Stimulated activated CD4-positive, alpha-beta T cell treated with anti-CD3 and anti-CD28 coated beads, Interleukin-12 subunit alpha, Interleukin-12 subunit beta, amount 100 ng/mL, for 48 hours (primary cell): ENCODE measurements around the gene TPBGL.
"Not testable (repeated sequence)": the region's sequence is repeated elsewhere in the genome, so short reads cannot be mapped to it uniquely, and the experiment has no call there.

Source experiments
- DNase-seq, 3 donors: peaks; one replicate each; pipeline ENCODE4 v3.0.0-alpha.2; 2020; ENCODE audit warnings: low read depth in 2 of 3, low spot score in 1 of 3

The TPBGL gene

DNA sequence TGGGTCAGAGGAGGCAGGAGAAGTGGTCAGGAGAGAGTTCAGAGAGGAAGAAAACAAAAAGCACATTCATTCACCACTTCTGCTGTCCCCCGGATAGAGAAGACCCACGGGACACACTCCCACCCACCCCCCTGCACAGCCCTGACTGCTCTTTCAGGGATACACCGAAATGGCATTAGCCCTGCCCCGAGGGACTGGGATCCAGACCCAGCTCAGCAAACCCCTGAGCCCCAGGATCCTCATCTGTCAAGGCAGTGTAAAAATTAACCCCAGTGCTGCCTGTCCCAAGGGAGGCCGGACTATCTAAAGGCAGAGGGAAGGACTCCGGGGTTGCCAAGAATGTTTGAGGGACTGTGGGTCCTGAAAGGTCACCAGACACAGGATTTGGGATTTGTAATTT is 31.2 kb downstream of the TPBGL start:
- no peak for DNase-seq

DNA sequence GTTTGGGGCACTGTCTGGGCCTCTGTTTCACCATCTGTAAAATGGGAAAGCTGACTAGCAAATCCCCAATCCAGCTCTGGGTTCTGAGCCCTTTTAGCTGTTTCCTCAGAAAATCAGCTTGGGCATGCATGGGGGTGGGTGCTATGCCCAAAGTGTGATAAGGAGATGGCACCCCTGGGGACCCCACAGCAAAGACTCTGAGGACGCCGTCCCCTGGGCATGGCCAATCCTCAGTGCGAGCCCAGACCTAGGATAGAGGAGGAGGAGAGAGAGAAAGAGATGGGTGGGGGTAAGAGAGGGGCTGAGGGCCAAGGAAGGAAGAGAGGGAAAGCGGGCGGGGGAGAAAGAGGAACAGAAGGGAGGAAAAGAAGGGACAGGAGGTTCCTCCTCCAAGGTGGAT is 31.8 kb downstream of the TPBGL start:
- no peak for DNase-seq

DNA sequence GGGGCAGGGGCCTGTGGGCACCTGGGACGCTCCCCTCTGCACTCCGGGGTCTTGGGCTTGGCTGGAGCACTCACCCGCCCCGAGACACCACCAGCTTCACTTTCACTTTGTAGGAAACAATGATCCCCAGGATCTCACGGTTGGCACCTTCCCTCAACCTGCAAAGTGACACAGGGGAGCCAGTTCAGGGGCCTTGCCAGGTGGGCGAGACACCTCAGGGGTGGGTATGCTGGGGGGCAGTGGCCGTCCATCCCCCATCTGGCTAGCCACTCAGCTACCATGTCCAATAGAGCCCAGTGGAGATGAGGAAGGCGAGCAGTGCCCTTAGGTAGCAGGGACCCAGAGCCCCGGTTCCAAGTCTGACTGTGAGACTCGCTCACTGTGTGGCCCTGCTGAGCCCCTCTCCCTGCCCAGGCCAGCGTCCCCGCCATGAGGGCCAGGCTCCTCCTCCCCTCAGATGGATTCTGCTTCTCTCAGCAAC is 32.3 kb downstream of the TPBGL start:
- no peak for DNase-seq

GRCh38 chr11:75273411-75274391 is 33.1 kb downstream of the TPBGL start:
- no peak for DNase-seq

DNA sequence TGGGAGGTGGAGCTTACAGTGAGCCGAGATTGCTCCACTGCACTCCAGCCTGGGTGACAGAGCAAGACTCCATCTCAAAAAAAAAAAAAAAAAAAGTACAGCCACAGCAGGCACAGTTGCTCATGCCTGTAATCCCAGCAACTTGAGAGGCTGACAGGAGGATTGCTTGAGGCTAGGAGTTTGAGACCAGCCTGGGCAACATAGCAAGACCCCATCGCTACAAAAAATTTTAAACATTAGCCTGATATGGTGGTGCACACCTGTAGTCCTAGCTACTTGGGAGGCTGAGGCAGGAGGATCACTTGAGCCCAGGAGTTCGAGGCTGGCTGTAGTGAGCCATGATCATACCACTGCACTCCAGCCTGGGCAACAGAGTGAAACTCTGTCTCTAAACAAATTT is 34.1 kb downstream of the TPBGL start:
- DNase-seq: not testable (repeated sequence)

- DNase-seq: peak; percentile 18 to 28 (median 25)
These were observed 35.0 kb downstream of the TPBGL start for GRCh38 chr11:75275581-75275980.

DNA sequence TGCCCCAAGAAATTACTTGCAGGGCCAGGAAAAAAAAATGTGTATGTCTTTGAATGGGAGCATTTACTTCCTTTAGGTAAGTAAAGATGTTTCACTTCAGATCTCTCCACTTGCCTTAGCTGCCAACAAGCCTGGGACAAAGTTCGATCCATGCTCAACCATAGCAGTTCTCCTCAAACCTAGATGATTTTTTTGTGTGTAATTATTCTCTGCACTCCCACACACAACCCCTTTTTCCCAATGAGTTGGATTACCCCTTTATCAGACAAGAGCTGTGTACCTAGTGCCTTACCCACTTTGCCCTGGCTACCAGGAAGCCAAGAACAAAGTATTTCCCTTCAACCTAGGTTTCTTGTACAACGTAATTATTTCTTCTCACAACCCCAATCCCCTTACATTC is 35.6 kb downstream of the TPBGL start:
- DNase-seq: no peak

DNA sequence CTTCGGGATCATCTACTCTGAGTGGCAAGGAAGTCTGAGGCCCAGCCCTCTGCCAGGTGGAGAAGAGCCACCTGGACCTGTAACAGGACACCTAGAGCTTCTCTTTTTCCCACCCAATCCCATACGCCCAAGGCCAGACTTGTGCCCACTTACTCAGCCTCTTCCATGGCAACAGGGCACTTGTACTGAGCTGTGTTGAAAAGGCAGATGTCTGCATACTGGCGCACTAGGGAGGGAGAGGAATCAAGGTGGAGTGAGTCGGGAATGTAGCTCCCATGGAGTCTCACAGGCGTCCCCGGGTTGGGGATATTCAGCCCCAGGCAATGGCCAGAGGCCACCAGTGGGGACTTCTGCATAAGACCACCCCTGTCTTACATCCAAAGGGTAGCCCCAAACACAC is 36.1 kb downstream of the TPBGL start:
- no peak for DNase-seq

DNA sequence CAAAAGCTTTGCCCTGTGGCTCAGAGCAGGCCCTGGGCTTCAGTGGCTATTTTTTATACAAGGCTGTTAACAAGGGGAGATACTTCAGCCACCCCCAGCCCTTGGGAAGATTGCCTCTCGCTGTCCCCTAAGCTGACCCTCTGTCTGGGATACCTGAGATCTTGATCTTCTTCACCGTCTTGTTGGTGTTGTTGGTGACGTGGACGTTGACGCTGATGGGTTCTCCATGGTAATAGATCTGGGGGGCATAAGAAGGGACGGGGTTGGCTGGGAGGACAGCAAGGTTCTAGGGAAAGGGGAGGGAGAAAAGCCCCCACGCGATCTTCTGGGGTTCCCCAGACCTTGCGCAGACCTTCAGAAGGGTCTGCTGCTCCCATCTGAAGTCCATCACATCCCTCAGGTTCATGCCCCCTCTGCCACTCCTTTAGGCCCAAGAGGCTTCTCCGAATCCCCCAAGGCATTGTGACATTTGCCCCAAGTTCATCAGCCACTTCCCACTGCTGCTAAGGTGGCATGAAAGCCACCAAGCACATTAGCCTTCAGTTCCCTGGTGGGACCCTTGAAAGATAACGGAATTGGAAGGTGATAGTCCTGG is 36.7 kb downstream of the TPBGL start:
- DNase-seq: no peak

DNA sequence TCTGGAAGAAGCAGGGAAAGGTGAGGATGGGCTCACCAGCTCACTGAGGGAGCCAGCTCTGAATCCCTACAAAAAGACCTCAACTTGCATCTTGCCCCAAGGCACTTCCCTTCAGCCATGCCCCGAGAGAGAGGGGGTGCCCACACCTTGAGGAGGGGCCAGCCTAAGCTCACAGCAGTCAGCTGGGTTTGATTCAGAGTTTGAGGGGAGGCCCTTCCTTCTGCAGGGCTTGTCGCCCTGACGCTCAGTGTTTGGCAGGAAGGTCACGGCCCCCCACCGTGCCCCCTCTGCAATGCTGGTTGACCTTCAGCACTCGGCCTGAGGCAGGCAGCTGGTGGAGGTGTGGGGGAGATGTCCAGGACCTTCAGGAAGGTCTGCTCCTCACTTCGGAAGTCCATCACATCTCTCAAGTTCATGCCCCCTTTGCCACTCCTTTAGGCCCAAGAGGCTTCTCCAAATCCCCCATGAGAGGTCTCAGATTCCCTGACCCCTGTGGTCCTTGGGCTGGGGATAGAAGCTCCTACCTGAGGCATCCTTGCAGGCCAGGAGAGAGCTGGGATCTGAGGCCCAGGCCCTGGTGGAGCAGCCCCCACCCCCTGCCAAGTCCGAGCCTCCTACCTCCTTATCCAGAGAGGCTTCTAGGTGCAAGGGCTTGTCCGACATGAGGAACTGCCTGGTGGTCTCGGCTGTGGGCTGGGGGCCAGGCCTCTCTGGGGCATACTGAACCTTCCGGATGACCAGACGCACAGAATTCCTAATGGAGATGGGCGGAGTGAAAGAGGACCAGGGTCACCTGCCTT is 37.6 kb downstream of the TPBGL start:
- DNase-seq: no peak

DNA sequence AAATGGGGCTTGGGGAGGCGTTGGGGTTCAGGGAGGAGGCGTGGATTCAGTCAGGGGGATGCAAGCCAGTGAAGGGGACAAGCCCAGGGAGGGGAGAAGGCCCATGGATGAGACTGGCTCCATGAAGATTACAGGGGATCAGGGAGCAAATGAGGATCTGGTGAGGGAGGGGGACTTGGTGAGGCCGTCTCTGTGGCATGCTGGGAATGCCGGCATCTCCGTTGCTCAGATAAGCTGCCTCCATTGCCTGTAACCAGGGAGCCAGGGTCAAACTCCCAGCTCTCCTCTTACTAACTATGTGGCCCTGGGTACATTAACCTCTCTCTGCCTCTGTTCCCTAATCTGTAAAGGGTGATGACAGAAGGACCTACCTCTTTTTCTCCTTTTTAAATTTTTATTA is 38.7 kb downstream of the TPBGL start:
- no peak for DNase-seq

- DNase-seq: peak; percentile 59 to 81 (median 64)
These were observed 39.7 kb downstream of the TPBGL start for GRCh38 chr11:75280227-75280701.

- DNase-seq: no peak
These were observed 40.3 kb downstream of the TPBGL start for GRCh38 chr11:75280770-75281468.

- no peak for DNase-seq
These were observed 41.0 kb downstream of the TPBGL start for GRCh38 chr11:75281469-75282095.

DNA sequence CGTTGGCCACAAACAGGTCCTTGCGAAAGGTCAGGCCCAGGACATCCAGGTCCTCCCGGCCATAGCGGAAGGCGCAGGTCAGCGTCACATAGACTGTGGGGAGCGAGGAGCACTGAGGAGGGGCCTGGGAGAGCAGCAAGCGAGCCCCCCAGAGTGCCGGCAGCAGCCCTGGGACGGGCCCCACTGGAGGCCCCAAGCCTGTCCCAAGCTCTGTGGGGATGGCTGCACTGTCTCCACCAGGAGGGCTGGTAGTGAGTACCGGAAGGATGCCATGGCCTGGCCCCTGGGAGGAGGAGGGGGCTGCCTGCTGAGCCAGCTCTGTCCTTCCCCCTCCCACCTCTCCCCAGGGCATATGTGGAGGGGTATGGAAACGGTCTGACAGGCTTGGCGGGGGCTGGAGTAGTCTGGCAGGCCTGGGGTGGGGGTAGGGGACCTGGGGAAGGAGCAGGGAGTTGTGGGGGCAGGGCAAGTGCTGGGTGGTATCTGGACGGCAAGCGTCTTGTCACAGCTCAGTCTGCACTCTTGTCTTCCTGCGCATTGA is 42.9 kb downstream of the TPBGL start:
- no peak for DNase-seq

DNA sequence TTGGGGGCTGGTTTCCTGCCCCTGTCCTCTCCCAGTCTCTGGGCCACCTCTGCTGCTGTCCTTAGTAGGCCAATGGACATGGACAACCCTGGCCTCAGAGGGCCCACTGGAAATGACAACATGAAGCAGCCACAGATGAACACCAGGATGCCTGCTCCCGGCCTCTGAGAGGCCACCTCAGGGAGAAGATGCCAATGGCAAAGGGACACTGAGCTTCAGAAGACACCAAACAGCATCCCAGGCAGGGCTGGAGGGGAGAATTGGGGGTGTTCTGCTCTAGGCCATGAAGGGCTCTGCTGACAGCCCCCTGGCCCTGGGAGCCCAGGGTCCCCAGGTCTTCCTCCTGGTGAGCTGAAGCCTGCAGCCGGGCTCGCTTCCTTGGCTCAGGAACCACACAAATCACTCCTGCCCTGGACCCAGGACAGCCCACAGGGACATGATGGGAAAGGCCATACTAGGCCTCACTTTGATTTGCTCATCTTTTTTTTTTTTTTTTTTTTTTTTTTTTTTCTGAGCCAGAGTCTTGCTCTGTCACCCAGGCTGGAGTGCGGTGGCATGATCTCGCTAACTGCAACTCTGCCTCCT is 45.3 kb downstream of the TPBGL start:
- no peak for DNase-seq

DNA sequence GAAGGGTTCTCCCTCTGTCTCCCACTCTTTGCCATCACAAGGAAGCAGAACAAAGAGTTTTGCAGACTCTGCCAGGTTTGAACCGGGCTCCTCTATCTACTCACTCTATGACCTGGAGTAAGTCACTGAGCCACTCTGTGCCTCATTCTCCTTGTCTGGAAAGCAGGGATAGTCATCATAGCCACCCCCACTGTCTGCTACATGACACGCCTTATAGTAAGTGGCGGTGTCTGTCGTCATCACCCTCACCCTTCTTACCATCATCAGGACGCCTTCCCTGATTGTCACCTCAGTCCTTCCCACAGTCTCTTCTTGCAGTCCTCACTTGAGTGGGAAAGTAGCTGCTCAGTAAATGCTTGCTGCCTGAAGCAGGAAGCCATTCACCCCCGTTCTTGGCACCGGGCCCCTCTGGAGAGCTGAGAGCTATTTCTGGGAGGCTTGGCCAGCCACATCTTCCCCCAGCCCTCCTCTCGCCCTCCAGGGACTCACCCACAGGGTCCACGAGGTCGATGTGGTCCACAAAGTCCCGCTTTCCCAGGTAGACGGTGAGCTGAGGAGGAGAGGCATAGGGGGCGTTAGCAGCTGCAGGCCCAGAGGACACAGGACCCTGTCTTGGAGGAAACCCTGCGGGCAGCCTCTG is 46.4 kb downstream of the TPBGL start:
- no peak for DNase-seq

GRCh38 chr11:75287579-75287978 is 47.0 kb downstream of the TPBGL start:
- DNase-seq: no peak

DNA sequence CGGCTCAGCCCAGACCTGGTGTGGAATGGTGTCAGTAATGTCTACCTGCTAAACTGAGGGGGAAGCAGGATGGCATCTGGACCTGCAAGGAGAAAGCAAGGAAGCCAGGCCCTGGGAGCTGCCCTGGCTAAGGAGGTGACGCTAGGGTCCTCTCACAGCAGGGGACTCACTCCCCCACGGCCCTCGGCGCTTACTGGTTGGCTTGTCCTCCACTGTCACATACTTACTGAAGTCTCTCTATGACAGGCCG is 48.9 kb downstream of the TPBGL start:
- DNase-seq: no peak

- no peak for DNase-seq
These were observed 49.3 kb downstream of the TPBGL start for GRCh38 chr11:75289919-75290318.
